Endometrial microvascular endothelial cells (primary cell): ENCODE data around the gene ATXN3. TPM values are rescaled to one million over a fixed set of nuclear protein-coding genes. Genes with fewer than 3 reads are reported as not detected.

Experiments used
- in situ Hi-C: cut with HindIII; loops from 2 replicates; pipeline ENCODE4 v1.10.0; 2017; ENCODE audit warnings: low sequenced_read_pairs, low pct_unique_long_range_greater_than_20kb; ENCODE audit errors: inconsistent ontology term
- total RNA-seq: library from RNA; depleted of rRNA; stranded (reverse); fragments of >200 nt; gene quantifications from one replicate; pipeline ENCODE4 v1.2.3, GENCODE V29; 2015; ENCODE audit errors: inconsistent ontology term

ATXN3 gene
- total RNA-seq: 74.9 TPM

DNA sequence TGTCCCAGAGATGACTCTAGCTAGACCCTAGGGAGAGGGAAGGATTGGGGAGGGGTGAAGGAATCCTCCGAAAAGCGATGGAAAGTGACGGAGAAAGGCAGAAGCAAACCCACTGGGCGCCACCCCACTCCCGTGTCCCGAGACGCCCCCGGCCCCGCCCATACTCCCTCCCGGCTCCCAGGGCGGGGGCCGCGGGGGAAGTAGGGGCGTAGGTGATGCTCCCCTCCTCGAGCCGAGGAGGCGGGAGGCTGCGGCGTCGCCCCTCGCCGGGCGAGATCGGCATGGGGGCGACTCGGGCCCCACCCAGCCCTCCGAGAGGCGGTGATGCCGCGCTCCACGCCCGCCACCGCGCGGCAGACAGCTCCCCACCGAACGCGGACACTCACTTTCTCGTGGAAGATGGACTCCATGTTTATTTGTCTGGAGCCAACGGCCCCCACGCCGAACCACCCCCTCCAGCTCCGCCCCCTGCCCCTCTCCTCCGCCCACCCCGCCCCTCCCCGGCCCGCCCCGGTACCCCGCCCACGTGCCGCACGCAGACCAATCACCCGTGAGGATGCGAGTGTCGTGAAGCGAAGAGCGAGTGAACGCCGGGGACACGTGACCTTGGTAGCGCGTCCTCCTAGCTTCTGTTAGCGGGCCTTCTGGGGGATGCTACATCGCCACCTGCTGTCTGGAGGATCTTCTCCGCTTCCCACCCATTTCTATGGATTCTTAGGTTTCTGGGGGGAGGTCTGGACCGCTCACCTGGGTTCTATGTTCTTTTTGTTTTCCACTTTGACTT, at the start of gene ATXN3:
TSS of gene ATXN3 (minus strand) at position 440 of the 784 bp plus-strand sequence. CDS start at position 410, 30 bp downstream.
- in situ Hi-C loops: no loop called here

- in situ Hi-C loops: no loop called here
Observed at GRCh38 chr14:92154283-92154942, 48.0 kb upstream of the ATXN3 start.

- in situ Hi-C loops: no loop called here
Observed at GRCh38 chr14:92153581-92153980, 47.2 kb upstream of the ATXN3 start.

DNA sequence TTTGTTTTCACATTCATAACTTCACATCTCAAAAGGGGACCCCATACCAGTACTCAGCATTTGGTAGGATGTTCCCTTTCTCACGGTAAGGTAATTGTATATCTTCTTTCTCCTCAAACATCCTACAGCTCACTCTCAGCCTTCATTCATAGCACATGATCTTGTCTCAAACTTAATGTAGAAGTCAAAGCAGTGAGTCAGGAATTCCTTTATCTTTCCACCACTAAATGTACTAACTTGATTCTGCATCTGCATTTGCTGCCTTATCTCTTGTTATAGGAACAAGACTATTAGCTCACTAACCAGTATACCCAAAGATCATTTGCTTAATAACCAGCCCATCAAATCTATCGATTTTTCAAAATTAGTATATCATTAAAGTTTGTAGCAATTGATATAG, 38.3 kb upstream of the ATXN3 start:
- in situ Hi-C loops: no loop called here

DNA sequence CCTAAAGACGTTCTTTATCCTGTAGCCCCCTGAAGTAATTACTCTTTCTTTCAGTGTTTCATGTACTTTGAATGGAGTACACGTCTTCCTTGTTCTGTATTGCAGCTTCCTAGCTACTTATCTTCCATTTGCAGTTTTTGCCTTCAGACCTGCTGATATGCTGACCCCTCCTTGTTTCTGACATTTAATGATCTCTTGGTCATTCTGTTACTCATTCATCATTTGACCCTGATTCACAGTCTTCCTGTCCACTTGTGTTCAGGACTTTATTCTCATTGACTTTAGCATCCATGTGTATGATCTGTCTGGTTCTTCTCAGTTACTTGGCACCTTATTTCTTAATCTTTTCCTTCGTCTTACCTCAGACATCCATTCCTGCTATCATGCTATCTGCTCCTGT, 37.6 kb upstream of the ATXN3 start:
- in situ Hi-C loops: no loop called here

GRCh38 chr14:92143309-92143708, 36.9 kb upstream of the ATXN3 start:
- in situ Hi-C loops: no loop called here

- in situ Hi-C loops: no loop called here
Observed at GRCh38 chr14:92135269-92135668, 28.9 kb upstream of the ATXN3 start.

DNA sequence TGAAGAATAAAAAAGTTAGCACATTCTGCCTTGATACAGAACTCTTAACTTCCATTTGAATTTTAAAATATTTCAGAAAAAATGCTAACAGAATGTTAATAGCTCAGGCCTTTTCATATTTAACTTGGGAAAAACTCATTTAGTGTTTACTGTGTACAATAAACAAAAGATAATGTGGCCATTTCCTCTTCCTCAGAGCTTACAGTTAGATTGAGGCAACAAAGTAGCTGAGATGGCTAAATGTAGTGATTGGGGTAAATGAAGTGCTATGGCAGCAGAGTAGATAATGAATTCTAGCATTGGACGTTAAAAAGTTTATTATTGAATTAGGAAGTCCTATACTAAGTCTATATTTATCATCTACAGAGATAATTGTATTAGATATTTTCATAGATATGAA, 28.1 kb upstream of the ATXN3 start:
- in situ Hi-C loops: no loop called here

- in situ Hi-C loops: no loop called here
Observed at GRCh38 chr14:92122761-92123160, 16.4 kb upstream of the ATXN3 start.

- in situ Hi-C loops: no loop called here
Observed at GRCh38 chr14:92122351-92122677, 15.9 kb upstream of the ATXN3 start.

- in situ Hi-C loops: no loop called here
Observed at GRCh38 chr14:92121670-92122350, 15.4 kb upstream of the ATXN3 start, which contains the start of the genes CPSF2 and NDUFB1. CPSF2 (plus strand) TSS chr14:92121969; CDS start chr14:92130985, 9,016 bp downstream. NDUFB1 (minus strand) TSS chr14:92121706; CDS start chr14:92117637, 4,069 bp downstream.

DNA sequence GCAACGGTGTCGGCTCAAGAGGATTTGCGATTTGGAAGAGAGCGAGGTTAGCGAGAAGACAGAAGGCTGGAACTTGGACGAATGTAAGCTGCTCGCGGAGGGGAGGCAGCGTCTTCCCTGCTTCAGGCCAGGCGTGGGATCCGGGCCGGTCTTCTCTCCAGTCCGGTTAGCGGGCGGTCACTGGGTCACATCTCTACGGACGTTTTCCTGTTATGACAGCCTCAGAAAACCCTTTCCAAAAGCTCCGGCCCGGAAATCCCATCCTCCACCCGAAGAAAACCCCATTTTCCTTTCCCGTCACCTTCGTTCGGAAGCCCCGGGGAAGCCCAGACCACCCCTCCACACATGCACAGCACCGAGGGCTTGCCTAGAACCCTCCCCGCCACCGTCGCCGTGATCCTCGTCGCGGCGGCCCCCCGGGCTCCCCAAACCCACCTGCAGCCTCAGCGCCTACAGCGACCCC, 14.9 kb upstream of the ATXN3 start:
- in situ Hi-C loops: no loop called here

DNA sequence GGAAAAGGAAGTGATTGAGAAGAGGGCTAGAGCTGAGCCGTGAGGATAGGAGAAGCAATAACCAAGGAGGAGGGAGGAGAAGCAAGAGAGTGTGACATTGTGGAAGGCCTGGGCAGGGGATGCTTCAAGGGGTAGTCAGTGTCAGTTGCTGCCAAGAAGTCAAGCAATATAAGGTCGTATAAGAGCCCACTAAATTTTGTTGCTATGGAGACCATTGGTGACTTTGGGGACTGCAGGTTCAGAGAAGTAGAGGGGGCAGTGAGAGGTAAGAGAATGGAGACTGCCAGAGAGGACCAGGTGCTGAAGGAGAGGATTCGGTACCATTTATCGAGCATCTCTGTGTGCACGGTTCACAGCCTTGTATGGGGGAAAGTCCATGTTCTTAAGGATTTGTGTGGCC, 3.1 kb upstream of the ATXN3 start:
- in situ Hi-C loops: no loop called here

- in situ Hi-C loops: no loop called here
Observed at GRCh38 chr14:92108345-92109254, 2.2 kb upstream of the ATXN3 start.

DNA sequence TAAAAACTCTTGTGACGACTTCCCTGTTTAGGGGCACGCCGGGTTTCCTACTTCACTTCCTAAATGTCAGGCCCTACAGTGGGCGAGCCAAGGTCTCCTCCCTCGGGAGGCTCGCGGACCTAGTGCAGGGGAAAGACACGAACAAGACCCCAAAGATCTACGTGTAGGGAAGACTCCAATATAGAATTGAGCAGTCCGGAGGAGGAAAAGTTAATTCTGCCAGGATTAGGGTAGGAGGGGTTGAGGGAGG, 564 bp downstream of the ATXN3 start:
- in situ Hi-C loops: no loop called here

DNA sequence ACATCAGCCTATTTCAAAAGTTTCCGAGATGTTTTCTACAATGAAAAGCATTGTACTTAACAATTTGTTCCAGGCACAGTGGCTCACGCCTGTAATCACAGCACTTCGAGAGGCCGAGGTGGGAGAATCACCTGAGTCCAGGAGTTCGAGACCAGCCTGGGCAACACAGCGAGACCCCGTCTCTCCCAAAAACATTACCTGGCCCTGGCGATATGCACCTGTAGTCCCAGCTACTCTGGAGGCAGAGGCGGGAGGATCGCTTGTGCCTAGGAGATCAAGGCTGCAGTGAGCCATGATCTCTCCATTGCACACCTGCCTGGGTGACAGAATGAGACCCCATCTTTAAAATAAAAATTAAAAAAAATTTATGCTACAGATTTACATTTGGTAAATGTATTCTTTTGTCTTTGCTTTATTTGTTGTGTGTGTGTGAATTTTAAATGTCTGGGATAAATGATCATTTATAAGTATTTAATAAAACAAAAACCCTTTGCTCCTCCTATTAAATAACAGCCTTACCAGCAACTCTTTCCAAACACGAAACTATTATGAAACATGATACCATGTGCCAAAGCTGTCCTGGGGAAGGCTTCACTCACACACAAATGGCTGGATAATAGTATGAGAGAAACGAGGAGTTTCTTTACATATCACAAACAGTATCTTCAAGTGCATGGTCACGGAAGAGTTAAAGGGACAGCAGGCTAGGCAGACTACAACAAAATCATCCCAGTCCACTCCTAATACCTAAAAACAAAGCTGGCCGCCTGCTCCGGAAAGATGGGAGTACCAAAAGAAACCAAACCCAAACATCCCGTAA, 1.1 kb downstream of the ATXN3 start:
- in situ Hi-C loops: no loop called here

GRCh38 chr14:92103363-92103989, 2.9 kb downstream of the ATXN3 start:
- in situ Hi-C loops: no loop called here

DNA sequence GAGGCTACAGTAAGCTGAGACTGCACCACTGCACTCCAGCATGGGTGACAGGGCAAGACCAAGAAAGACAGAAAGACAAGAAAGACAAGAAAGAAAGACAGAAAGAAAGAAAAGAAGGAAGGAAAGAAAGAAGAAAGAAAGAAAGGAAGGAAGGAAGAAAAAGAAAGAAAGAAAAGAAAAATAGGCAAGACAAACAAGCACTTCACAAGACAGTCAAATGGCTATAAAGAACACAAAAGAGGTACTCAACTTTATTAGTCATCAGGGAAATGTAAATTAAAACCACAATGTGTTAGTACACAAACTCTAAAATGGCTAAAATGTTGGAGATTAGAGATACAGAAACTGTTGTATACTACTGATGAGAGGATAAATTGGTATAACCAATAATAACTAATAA, 6.6 kb downstream of the ATXN3 start:
- in situ Hi-C loops: no loop called here
